ENCODE measurements around the gene MED7.

MED7 gene

GRCh38 chr5:157184117-157184670 lies 41.5 kb upstream of the MED7 start:
- no peak for TF ChIP-seq CTCF (conservative IDR thresholded peaks at IDR 0.05; ENCODE audit: control insufficient read depth, insufficient read depth, low read depth, low read length)
- DNase-seq (ENCODE audit: low read depth), result no peak
- no peak overlapping the region for H3K4me3 ChIP-seq (ENCODE audit: control insufficient read depth, low read depth, low read length)

GRCh38 chr5:157182143-157182757 lies 39.6 kb upstream of the MED7 start:
- no peak for DNase-seq (ENCODE audit: low read depth)
- no peak overlapping the region for H3K4me3 ChIP-seq (ENCODE audit: control insufficient read depth, low read depth, low read length)

GRCh38 chr5:157180374-157181264 lies 38.0 kb upstream of the MED7 start, which contains the start of gene ITK:
ITK (plus strand) TSS chr5:157180840; CDS start chr5:157180978, 138 bp downstream.
- DNase-seq (ENCODE audit: low read depth), result no peak
- no peak within 1 kb of the TSS for H3K4me3 ChIP-seq (ENCODE audit: control insufficient read depth, low read depth, low read length)
- no peak for TF ChIP-seq CTCF (conservative IDR thresholded peaks at IDR 0.05; ENCODE audit: control insufficient read depth, insufficient read depth, low read depth, low read length)

More at GRCh38 chr5:157182143-157182757, 39.6 kb upstream of the MED7 start:
- TF ChIP-seq CTCF (conservative IDR thresholded peaks at IDR 0.05; ENCODE audit: control insufficient read depth, insufficient read depth, low read depth, low read length), result no peak

GRCh38 chr5:157178966-157179365 lies 36.3 kb upstream of the MED7 start:
- TF ChIP-seq CTCF (conservative IDR thresholded peaks at IDR 0.05; ENCODE audit: control insufficient read depth, insufficient read depth, low read depth, low read length), result no peak
- no peak for DNase-seq (ENCODE audit: low read depth)
- no peak overlapping the region for H3K4me3 ChIP-seq (ENCODE audit: control insufficient read depth, low read depth, low read length)

- TF ChIP-seq CTCF (conservative IDR thresholded peaks at IDR 0.05; ENCODE audit: control insufficient read depth, insufficient read depth, low read depth, low read length), result no peak
- no peak overlapping the region for H3K4me3 ChIP-seq (ENCODE audit: control insufficient read depth, low read depth, low read length)
- peak; percentile 8 for DNase-seq (ENCODE audit: low read depth)
Measured at GRCh38 chr5:157177953-157178352, 35.3 kb upstream of the MED7 start.

GRCh38 chr5:157175071-157175612 lies 32.5 kb upstream of the MED7 start:
- no peak overlapping the region for H3K4me3 ChIP-seq (ENCODE audit: control insufficient read depth, low read depth, low read length)
- no peak for DNase-seq (ENCODE audit: low read depth)
- TF ChIP-seq CTCF (conservative IDR thresholded peaks at IDR 0.05; ENCODE audit: control insufficient read depth, insufficient read depth, low read depth, low read length), result no peak

All from fibroblast of mammary gland (primary cell).